ENCODE results near the gene ZC3H4.

ZC3H4 gene

GRCh38 chr19:47095476-47096099, 18.0 kb downstream of the ZC3H4 start:
- Histone ChIP-seq H4K20me1 (ENCODE audit: insufficient read depth) (0 out of 2 replicates have a peak, but pooled peaks cover 4% of the 10 kb centered on the region), H3K4me3 (IDR thresholded peaks at IDR 0.05; ENCODE audit: insufficient read depth, low read depth, low read length) (no peak overlapping the region), H2AFZ (ENCODE audit: low read depth) (no peak overlapping the region), H3K36me3 (ENCODE audit: insufficient read depth) (peaks cover 7% of the 10 kb centered on the region; the same call in 1 of the 2 replicates), H3K27me3 (ENCODE audit: insufficient read depth, low read depth) (no peaks in the 10 kb centered on the region), H3K27ac (no peak overlapping the region), H3K79me2 (ENCODE audit: insufficient read depth, low read depth) (peaks cover 67% of the 10 kb centered on the region), H3K9ac (no peak overlapping the region), H3K4me2 (no peak overlapping the region), H3K4me1 (ENCODE audit: low read depth, poor library complexity, severe bottlenecking) (peaks cover 6% of the 10 kb centered on the region)
- TF ChIP-seq CTCF (conservative IDR thresholded peaks at IDR 0.05; ENCODE audit: low read depth, low read length), result no peak

GRCh38 chr19:47094557-47095475, 18.8 kb downstream of the ZC3H4 start:
- H3K4me2 ChIP-seq, result no peak overlapping the region
- TF ChIP-seq CTCF (conservative IDR thresholded peaks at IDR 0.05; ENCODE audit: low read depth, low read length), result no peak
- H3K79me2 ChIP-seq (ENCODE audit: insufficient read depth, low read depth), result peaks cover 60% of the 10 kb centered on the region; the same call in 1 of the 2 replicates
- no peaks in the 10 kb centered on the region for H4K20me1 ChIP-seq (ENCODE audit: insufficient read depth)
- H3K27ac ChIP-seq, result no peak overlapping the region
- no peak overlapping the region for H3K9ac ChIP-seq
- no peaks in the 10 kb centered on the region for H3K27me3 ChIP-seq (ENCODE audit: insufficient read depth, low read depth)
- H3K4me3 ChIP-seq (IDR thresholded peaks at IDR 0.05; ENCODE audit: insufficient read depth, low read depth, low read length), result no peak overlapping the region
- peaks cover 12% of the 10 kb centered on the region; the same call in 1 of the 2 replicates for H3K36me3 ChIP-seq (ENCODE audit: insufficient read depth)
- H3K4me1 ChIP-seq (ENCODE audit: low read depth, poor library complexity, severe bottlenecking), result peaks cover 6% of the 10 kb centered on the region
- H2AFZ ChIP-seq (ENCODE audit: low read depth), result no peak overlapping the region

- H3K9ac ChIP-seq, result no peak overlapping the region
- H3K4me2 ChIP-seq, result no peak overlapping the region
- no peaks in the 10 kb centered on the region for H3K27me3 ChIP-seq (ENCODE audit: insufficient read depth, low read depth)
- no peak overlapping the region for H3K4me3 ChIP-seq (IDR thresholded peaks at IDR 0.05; ENCODE audit: insufficient read depth, low read depth, low read length)
- peaks cover 6% of the 10 kb centered on the region for H3K4me1 ChIP-seq (ENCODE audit: low read depth, poor library complexity, severe bottlenecking)
- peaks cover 14% of the 10 kb centered on the region; the same call in 1 of the 2 replicates for H3K36me3 ChIP-seq (ENCODE audit: insufficient read depth)
- no peaks in the 10 kb centered on the region for H4K20me1 ChIP-seq (ENCODE audit: insufficient read depth)
- H2AFZ ChIP-seq (ENCODE audit: low read depth), result no peak overlapping the region
- no peak overlapping the region for H3K27ac ChIP-seq
- H3K79me2 ChIP-seq (ENCODE audit: insufficient read depth, low read depth), result peaks cover 50% of the 10 kb centered on the region; the same call in 1 of the 2 replicates
- no peak for TF ChIP-seq CTCF (conservative IDR thresholded peaks at IDR 0.05; ENCODE audit: low read depth, low read length)
These were observed 19.7 kb downstream of the ZC3H4 start for GRCh38 chr19:47093841-47094240.

- Histone ChIP-seq H3K36me3 (ENCODE audit: insufficient read depth) (peaks cover 14% of the 10 kb centered on the region; the same call in 1 of the 2 replicates), H3K27ac (no peak overlapping the region), H3K4me1 (ENCODE audit: low read depth, poor library complexity, severe bottlenecking) (peaks cover 6% of the 10 kb centered on the region), H3K27me3 (ENCODE audit: insufficient read depth, low read depth) (no peaks in the 10 kb centered on the region), H3K4me3 (IDR thresholded peaks at IDR 0.05; ENCODE audit: insufficient read depth, low read depth, low read length) (no peak overlapping the region), H4K20me1 (ENCODE audit: insufficient read depth) (no peaks in the 10 kb centered on the region), H2AFZ (ENCODE audit: low read depth) (no peak overlapping the region), H3K9ac (no peak overlapping the region), H3K79me2 (ENCODE audit: insufficient read depth, low read depth) (peaks cover 44% of the 10 kb centered on the region; the same call in 1 of the 2 replicates), H3K4me2 (no peak overlapping the region)
- no peak for TF ChIP-seq CTCF (conservative IDR thresholded peaks at IDR 0.05; ENCODE audit: low read depth, low read length)
These were observed 20.3 kb downstream of the ZC3H4 start for GRCh38 chr19:47093254-47093653.
